HG03095 (cell line): ENCODE measurements around the gene PCID2.
"Not testable (repeated sequence)": the region's sequence is repeated elsewhere in the genome, so short reads cannot be mapped to it uniquely, and the experiment has no call there.

Source experiments
- ATAC-seq: cut with Tn5 transposase; IDR thresholded peaks from one replicate; pipeline ENCODE4 v1.9.1; 2021; ENCODE audit warnings: moderate library complexity; ENCODE audit not compliant: unreplicated experiment

PCID2 gene

GRCh38 chr13:113167575-113167974 is 40.9 kb downstream of the PCID2 start:
- no peak for ATAC-seq

DNA sequence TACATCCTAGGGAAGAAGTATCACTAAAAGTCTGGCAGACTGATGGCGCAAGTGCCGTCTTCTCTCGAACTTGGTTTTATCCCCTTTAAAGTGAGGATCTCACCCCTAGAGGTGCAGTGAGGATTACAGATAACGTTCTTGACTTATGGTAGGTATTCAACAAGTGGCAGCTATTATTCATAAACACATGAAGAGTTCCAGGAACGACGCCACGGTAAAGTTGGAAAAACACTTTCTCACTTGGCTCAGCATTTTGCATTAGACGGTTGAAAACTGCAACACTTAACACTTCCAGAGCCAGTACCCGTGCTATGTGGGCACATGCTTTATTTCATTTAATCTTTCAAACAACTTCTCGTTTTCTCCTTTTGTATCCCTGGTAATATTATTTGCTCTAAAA is 41.3 kb downstream of the PCID2 start:
- no peak for ATAC-seq

DNA sequence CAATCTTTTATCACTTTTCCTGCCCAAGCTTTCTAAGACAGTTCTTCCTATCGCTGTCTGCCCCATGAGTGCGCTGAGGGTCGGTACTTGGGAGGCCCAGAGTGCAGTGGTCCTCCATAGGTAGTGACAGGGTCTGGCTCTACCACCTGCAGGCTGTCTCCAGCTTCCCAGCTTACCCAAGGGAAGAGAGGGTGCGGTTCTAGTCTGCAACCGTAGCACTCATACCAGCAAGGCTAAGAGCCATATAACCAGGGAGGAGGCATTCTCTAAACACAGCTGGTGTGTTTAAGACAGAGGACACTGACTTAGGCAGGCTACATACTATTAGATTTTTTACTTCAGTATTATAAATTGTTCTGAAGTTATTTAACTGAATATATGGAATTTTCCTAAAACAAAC is 41.8 kb downstream of the PCID2 start:
- ATAC-seq: no peak

DNA sequence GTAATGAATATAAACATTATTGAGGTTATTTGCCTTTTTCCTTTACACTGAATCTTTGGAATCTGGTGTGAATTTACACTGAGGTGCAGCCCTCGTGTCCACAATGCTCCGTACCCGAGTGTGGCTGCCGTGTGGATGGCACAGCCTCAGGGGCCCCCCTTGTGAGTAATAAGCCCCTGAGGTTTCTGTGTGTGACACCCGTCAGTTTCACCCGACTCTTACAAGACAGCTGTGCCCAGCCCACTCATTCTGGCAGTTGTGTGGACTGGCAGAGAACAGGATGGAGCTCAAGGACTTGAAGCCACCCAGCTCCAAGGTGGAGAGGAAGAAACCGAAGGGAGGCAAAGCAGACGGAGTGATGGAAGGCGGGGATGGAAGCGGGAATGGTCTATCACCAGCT is 42.2 kb downstream of the PCID2 start:
- no peak for ATAC-seq

DNA sequence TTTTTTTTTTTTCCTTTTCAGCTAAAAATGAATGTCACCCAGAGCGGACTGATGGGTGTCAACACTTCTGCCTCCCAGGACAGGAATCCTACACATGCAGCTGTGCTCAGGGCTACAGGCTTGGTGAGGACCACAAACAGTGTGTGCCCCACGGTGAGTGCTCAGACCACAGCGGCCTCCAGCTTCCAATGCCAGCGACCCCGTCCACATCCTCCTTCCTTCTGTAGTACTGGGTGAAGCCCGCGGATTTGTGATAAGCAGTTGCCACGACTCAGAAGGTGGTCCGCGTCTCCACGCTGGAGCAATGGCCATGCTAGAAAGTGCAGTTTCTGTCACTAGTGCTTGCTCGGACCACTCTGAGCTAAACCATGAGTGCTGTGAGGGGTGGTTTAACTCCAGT is 44.0 kb downstream of the PCID2 start:
- ATAC-seq: no peak

- ATAC-seq: no peak
Measured at GRCh38 chr13:113162783-113163685, 45.4 kb downstream of the PCID2 start.

DNA sequence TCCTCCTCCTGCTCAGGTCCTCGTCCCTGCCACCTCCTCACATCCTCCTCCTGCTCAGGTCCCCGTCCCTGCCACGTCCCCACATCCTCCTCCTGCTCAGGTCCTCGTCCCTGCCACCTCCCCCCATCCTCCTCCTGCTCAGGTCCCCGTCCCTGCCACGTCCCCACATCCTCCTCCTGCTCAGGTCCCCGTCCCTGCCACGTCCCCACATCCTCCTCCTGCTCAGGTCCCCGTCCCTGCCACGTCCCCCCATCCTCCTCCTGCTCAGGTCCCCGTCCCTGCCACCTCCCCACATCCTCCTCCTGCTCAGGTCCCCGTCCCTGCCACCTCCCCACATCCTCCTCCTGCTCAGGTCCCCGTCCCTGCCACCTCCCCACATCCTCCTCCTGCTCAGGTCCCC is 46.5 kb downstream of the PCID2 start:
- ATAC-seq: not testable (repeated sequence)

DNA sequence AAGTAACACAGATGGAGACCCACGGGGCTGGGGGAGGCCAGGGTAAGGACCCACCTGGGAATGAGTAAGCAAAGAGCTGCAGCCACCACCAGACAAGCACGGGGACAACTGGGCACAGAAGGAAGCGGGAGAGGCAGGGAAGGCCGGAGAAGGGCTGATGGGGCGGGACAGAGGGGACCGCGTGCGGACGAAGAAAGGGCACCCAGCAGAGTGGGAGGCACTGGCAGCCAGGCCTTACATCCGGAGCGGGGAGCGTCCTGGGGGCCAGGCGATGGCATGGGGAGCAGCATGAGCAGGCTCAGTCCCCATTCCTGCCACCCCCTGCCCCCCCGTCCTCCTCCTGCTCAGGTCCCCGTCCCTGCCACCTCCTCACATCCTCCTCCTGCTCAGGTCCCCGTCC is 47.0 kb downstream of the PCID2 start:
- no peak for ATAC-seq

GRCh38 chr13:113160983-113161382 is 47.5 kb downstream of the PCID2 start:
- ATAC-seq: no peak

DNA sequence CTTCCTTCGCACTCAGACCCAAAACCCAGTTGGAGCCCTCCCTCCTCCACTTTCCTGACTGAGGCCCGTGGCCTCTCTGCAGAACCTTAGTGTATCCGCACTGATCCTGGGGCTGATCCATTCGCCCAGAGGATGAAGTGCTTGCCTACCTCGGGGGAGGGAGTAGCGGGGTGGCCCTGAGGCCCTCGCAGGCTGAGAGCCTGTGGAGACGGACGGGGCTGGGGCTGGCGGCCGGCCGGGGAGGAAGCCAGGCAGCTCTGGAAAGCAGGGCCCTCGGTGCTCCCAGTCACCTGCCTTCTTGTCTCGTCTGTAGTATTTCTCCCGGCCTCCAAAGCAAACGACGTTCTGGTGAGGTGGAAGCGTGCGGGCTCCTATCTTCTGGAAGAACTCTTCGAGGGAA is 48.8 kb downstream of the PCID2 start:
- ATAC-seq: no peak

DNA sequence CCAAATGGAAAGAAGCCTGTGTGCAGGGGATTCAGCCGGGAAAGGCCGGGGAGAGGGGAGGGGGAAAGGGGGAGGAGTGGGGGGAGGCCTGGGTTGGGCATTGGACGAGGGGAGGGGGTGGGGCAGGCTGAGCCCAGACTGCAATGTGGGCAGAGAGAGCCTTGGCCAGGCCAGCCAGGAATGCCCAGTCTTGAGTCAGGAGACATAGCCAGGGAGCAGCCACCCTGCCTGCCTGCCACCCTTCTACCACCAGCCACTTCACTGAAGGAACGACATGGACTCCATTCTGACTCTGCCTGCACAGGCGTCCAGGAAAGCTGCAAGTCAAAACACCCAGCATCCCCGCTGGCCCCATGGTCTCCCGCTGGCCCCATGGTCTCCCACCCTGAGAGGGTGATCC is 49.5 kb downstream of the PCID2 start:
- ATAC-seq: no peak

DNA sequence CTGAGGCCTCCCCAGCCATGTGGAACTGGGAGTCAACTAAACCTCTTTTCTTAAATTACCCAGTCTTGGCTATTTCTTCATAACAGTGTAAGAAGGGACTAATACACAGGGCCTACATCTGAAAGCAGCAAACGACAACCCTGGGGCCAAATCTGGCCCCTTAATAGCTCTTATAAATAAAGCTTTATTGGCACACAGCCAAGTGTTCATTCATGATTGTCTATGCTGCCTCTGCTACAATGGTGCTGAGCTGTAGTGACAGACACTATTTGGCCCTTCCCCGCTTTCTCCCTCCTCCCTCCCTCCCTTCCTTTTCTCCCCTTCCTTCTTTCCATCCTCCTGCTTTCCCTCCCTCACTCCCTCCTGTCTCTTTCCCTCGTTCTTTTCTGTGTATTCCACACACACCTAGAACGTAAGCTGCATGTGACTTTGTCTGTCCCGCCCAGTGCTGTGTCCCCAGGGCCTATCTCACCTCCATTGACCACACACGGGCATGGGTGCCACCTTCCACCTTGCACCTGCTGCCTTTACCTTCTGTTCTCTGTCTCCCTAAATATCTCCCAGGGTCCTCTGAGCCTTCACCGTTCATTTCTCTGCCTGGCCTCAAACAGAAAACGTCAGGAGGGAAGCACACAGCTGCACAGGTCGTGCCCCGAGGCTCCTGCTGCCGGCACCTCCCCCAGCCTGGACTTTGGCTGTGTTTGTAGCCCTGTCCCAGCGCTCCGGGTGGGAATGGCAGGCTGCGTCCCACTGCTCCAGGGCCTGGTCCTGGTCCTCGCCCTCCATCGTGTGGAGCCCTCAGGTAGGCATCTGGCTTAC is 50.3 kb downstream of the PCID2 start, which contains the start of gene PROZ:
Gene PROZ, plus strand, starts transcription at position 720 of the 819 bp plus-strand sequence. Its CDS starts 13 bp downstream, at position 733.
- no peak for ATAC-seq

DNA sequence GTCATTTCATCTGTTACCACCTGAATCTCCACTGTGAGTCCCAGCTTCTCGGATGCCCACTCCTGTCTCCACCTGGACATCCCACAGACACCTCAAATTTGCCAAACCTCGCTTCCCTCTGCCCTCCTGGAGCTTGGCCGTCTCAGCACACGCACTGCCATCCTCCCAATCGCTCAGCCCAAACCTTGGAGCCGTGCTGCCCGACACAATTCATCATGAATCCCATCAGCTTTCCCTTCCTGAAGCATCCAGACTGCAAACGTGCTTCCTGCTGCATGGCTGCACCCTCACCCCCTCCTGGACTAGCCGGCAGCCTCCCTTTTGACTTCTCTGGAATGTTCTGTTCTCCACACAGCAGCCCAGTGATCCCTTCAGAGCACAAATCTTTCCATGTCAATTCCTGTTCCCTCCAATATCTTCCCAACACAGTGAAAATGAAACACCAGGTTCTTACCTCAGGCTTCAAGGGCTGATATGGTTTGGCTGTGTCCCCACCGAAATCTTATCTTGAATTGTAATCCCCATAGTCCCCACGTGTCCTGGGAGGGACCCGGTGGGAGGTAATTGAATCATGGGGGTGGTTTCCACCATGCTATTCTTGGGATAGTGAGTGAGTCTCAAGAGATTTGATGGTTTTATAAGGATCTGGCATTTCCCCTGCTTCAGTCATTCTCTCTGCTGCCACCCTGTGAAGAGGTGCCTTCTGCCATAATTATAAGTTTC is 51.1 kb downstream of the PCID2 start:
- ATAC-seq: no peak

DNA sequence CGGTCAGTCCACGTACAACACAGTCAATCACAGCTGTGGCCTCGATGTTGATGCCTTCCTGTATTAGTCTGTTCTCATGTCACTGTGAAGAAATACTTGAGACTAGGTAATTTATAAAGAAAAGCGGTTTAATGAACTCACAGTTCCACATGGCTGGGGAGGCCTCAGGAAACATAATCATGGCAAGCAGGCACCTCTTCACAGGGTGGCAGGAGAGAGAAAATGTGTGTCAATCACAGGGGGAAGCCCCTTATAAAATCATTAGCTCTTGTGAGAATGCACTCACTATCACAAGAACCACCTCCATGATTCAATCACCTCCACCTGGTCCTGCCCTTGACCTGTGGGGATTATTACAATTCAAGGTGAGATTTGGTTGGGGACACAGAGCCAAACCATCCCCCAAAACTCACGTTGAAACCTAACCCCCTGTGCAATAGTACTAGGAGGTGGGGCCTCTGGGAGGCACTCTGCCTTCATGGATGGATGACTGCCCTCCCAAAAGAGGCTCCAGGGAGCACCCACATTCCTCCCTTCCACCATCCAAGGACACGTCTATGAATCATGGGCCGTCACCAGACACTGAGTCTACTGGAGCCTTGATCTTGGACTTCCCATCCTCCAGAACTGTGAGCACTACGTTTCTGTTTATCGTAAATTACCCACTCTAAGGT is 52.4 kb downstream of the PCID2 start:
- ATAC-seq: no peak

GRCh38 chr13:113155201-113155600 is 53.3 kb downstream of the PCID2 start:
- ATAC-seq: no peak

DNA sequence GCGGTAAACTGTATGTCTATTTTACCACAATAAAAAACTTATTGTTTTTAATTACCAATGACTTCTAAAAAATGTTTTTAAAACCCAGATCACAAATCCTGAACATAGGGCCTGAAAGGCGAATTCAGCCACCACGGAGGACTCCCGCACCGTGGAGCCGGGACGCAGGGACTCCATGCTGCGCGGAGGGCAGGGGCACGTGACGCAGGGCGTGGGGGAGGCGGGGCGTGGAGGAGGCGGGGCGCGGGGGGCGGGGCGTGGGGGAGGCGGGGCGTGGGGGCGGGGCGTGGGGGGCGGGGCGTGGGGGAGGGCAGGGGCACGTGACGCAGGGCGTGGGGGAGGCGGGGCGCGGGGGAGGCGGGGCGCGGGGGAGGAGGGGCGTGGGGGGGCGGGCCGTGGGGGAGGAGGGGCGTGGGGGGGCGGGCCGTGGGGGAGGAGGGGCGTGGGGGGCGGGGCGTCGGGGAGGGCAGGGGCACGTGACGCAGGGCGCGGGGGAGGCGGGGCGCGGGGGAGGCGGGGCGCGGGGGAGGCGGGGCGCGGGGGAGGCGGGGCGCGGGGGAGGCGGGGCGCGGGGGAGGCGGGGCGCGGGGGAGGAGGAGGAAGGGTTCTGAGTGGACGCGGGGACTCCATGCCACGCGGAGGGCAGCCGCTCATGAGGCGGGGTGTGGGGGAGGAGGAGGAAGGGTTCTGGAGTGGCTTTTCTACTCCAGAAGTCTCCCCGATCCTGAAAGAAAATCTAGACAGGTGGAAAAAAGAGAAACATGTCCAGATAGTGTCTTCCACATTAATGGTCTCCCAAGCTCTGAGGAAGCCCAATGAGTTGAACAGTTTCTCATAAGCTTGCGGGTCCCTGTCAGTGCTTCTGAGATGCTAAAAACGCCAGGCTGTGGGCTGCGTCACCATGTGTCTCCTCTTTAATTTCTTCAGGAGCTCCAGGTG is 54.4 kb downstream of the PCID2 start:
- ATAC-seq: peak; percentile 55

DNA sequence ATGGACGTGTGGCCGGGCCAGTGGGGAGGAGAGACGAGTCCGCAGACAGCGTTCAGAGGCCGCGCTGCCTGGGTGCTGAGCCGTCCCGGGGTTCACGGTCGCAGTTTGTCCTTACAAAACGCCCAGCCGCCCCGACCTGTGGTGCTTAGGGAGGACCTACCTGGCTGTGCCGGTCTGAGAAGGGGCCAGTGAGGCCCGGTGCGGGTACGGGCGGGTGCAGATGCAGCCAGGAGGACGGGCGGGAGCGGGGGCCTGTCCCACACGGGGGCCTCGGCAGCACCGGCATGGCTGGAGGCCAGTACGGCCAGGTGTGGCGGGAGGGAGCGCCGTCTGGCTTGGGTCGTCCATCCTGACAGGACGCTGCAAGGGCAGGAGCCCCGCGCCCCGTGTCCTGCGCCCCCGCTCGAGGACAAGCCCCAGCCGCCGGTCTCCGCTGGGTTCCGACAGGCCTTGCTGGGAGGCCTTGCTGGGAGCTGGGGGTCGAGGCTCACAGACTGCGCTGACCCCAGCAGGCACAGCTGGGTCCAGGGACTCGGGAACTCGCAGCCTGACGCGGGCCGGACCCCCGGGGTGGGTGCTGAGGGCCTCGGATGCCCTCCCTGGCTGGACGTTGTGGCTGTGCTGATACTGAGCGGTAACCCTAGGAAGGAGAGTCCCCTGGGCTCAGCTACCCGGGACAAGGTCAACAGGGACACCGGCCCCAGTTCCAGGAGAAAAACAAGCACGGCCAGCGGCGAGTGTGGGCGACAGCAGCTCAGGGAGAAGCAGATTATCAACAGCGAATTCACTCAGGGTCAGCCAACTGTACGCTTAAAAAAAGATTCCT is 55.3 kb downstream of the PCID2 start:
- ATAC-seq: no peak

- ATAC-seq: no peak
Measured at GRCh38 chr13:113152691-113152983, 55.8 kb downstream of the PCID2 start.
